Fibroblast of mammary gland (primary cell): ENCODE results near the gene KRT5.

ENCODE experiments used
- DNase-seq: peaks from one replicate; pipeline ENCODE4 v3.0.0-alpha.2; 2010; ENCODE audit warnings: low read depth
- H3K4me3 ChIP-seq: 2 replicates; pipeline ENCODE4 v1.5.1; 2011; ENCODE audit warnings: low read depth, mild to moderate bottlenecking, low read length, moderate library complexity; ENCODE audit not compliant: control insufficient read depth
- CTCF ChIP-seq: conservative IDR thresholded peaks from 2 replicates; pipeline ENCODE4 v1.5.1; 2011; ENCODE audit warnings: low read depth, low read length, inconsistent platforms; ENCODE audit not compliant: control insufficient read depth, insufficient read depth

The KRT5 gene

GRCh38 chr12:52539821-52540173 lies 19.6 kb upstream of the KRT5 start:
- DNase-seq, result no peak
- TF ChIP-seq CTCF, result no peak
- H3K4me3 ChIP-seq, result no peak overlapping the region

GRCh38 chr12:52539083-52539820 lies 19.1 kb upstream of the KRT5 start:
- no peak overlapping the region for H3K4me3 ChIP-seq
- DNase-seq, result peak; percentile 74
- TF ChIP-seq CTCF, result no peak

- DNase-seq, result no peak
- TF ChIP-seq CTCF, result no peak
- no peak overlapping the region for H3K4me3 ChIP-seq
Observed at GRCh38 chr12:52537101-52537500, 16.9 kb upstream of the KRT5 start.

- TF ChIP-seq CTCF, result no peak
- H3K4me3 ChIP-seq, result no peak overlapping the region
- no peak for DNase-seq
Observed at GRCh38 chr12:52535574-52535973, 15.4 kb upstream of the KRT5 start.

- no peak for DNase-seq
- TF ChIP-seq CTCF, result no peak
- H3K4me3 ChIP-seq, result no peak overlapping the region
Observed at GRCh38 chr12:52534482-52534881, 14.3 kb upstream of the KRT5 start.

GRCh38 chr12:52533686-52534470 lies 13.7 kb upstream of the KRT5 start:
- no peak overlapping the region for H3K4me3 ChIP-seq
- DNase-seq, result no peak
- no peak for TF ChIP-seq CTCF

GRCh38 chr12:52532636-52533035 lies 12.4 kb upstream of the KRT5 start:
- TF ChIP-seq CTCF, result no peak
- H3K4me3 ChIP-seq, result no peak overlapping the region

More at GRCh38 chr12:52532636-52533035, 12.4 kb upstream of the KRT5 start:
- DNase-seq, result no peak
